Astrocyte (in vitro differentiated cells and primary cell): Measurements from ENCODE around the gene FYN. TPM values are rescaled to one million over a fixed set of nuclear protein-coding genes. Genes with fewer than 3 reads are reported as not detected.

Experiments
- DNase-seq: peaks from one replicate; pipeline ENCODE4 v3.0.0-alpha.2; 2010; ENCODE audit warnings: low read depth
- FAIRE-seq: peaks from 2 replicates; lab custom pipeline; 2011; peaks lifted over from hg19 to GRCh38; lab: Jason Lieb, UNC
- H2AFZ ChIP-seq: 2 replicates; pipeline ENCODE4 v1.6.0; 2012; ENCODE audit warnings: low read depth, low read length, inconsistent platforms
- H3K27ac ChIP-seq: 2 replicates; pipeline ENCODE4 v1.5.1; 2011; ENCODE audit warnings: low read depth, low read length, inconsistent platforms
- H3K27me3 ChIP-seq: 2 replicates; pipeline ENCODE4 v1.6.0; 2011; ENCODE audit warnings: low read length, inconsistent platforms; ENCODE audit not compliant: insufficient read depth
- H3K36me3 ChIP-seq: 2 replicates; pipeline ENCODE4 v1.5.1; 2011; ENCODE audit warnings: low read length, inconsistent platforms; ENCODE audit not compliant: insufficient read depth
- H3K4me1 ChIP-seq: 2 replicates; pipeline ENCODE4 v1.5.1; 2011; ENCODE audit warnings: low read length, inconsistent platforms; ENCODE audit not compliant: insufficient read depth
- H3K4me2 ChIP-seq: 2 replicates; pipeline ENCODE4 v1.6.0; 2012; ENCODE audit warnings: low read length, inconsistent platforms
- H3K4me3 ChIP-seq: 2 replicates; pipeline ENCODE4 v1.5.1; 2011; ENCODE audit warnings: low read depth, mild to moderate bottlenecking, low read length, inconsistent platforms; ENCODE audit not compliant: insufficient read depth
- H3K79me2 ChIP-seq: 2 replicates; pipeline ENCODE4 v1.6.0; 2012; ENCODE audit warnings: mild to moderate bottlenecking, low read length, inconsistent platforms; ENCODE audit not compliant: insufficient read depth
- H3K9ac ChIP-seq: 2 replicates; pipeline ENCODE4 v1.6.0; 2012; ENCODE audit warnings: mild to moderate bottlenecking, low read length, inconsistent platforms
- H3K9me3 ChIP-seq: 2 replicates; pipeline ENCODE4 v1.5.1; 2012; ENCODE audit warnings: low read depth, mild to moderate bottlenecking, low read length, inconsistent platforms; ENCODE audit not compliant: insufficient read depth
- H4K20me1 ChIP-seq: 2 replicates; pipeline ENCODE4 v1.6.0; 2012; ENCODE audit warnings: low read length, inconsistent platforms; ENCODE audit not compliant: insufficient read depth
- H3K27ac Mint-ChIP-seq: one replicate; pipeline ENCODE4 v1.8.0; 2021; ENCODE audit warnings: mild to moderate bottlenecking, mixed read lengths; ENCODE audit not compliant: unreplicated experiment
- H3K27me3 Mint-ChIP-seq: one replicate; pipeline ENCODE4 v1.8.0; 2021; ENCODE audit warnings: low read depth, mixed read lengths; ENCODE audit not compliant: unreplicated experiment
- H3K36me3 Mint-ChIP-seq: one replicate; pipeline ENCODE4 v1.8.0; 2021; ENCODE audit warnings: low read depth, mixed read lengths; ENCODE audit not compliant: unreplicated experiment
- H3K4me1 Mint-ChIP-seq: one replicate; pipeline ENCODE4 v1.8.0; 2021; ENCODE audit warnings: low read depth, mixed read lengths; ENCODE audit not compliant: unreplicated experiment
- H3K4me3 Mint-ChIP-seq: one replicate; pipeline ENCODE4 v1.8.0; 2021; ENCODE audit warnings: mild to moderate bottlenecking, moderate library complexity, mixed read lengths; ENCODE audit not compliant: unreplicated experiment
- H3K9me3 Mint-ChIP-seq: one replicate; pipeline ENCODE4 v1.8.0; 2021; ENCODE audit warnings: mild to moderate bottlenecking, mixed read lengths; ENCODE audit not compliant: unreplicated experiment
- EZH2 ChIP-seq: IDR thresholded peaks from 2 replicates; pipeline ENCODE4 v1.6.1; 2012; ENCODE audit warnings: mild to moderate bottlenecking, low read length, inconsistent platforms; ENCODE audit not compliant: insufficient read depth
- total RNA-seq: library from RNA; stranded (reverse); gene quantifications from 2 replicates; pipeline ENCODE4 v1.2.1, GENCODE V29; 2021
- TF ChIP-seq, protein P1 (sequence below): IDR thresholded peaks from 2 replicates; pipeline ENCODE4 v1.5.1; 2011; ENCODE audit warnings: low read depth, mild to moderate bottlenecking, inconsistent platforms, low read length, moderate library complexity; ENCODE audit not compliant: insufficient read depth

The FYN gene
- total RNA-seq, 1 donor from 2014 or later, result 167 TPM

- Mint-ChIP-seq H3K36me3 (peaks cover 16% of the 10 kb centered on the region), H3K27me3 (no peaks in the 10 kb centered on the region), H3K4me1 (no peaks in the 10 kb centered on the region), H3K27ac (no peak overlapping the region), H3K4me3 (no peak overlapping the region), H3K9me3 (no peaks in the 10 kb centered on the region)
- H3K4me1 ChIP-seq, result no peaks in the 10 kb centered on the region
- TF ChIP-seq, protein P1, sequence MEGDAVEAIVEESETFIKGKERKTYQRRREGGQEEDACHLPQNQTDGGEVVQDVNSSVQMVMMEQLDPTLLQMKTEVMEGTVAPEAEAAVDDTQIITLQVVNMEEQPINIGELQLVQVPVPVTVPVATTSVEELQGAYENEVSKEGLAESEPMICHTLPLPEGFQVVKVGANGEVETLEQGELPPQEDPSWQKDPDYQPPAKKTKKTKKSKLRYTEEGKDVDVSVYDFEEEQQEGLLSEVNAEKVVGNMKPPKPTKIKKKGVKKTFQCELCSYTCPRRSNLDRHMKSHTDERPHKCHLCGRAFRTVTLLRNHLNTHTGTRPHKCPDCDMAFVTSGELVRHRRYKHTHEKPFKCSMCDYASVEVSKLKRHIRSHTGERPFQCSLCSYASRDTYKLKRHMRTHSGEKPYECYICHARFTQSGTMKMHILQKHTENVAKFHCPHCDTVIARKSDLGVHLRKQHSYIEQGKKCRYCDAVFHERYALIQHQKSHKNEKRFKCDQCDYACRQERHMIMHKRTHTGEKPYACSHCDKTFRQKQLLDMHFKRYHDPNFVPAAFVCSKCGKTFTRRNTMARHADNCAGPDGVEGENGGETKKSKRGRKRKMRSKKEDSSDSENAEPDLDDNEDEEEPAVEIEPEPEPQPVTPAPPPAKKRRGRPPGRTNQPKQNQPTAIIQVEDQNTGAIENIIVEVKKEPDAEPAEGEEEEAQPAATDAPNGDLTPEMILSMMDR, result no peak
- TF ChIP-seq EZH2, result no peak
- no peak overlapping the region for H3K4me2 ChIP-seq
- no peak overlapping the region for H3K9ac ChIP-seq
- H3K27ac ChIP-seq, result no peak overlapping the region
- H2AFZ ChIP-seq, result no peak overlapping the region
- no peak for FAIRE-seq
- H3K79me2 ChIP-seq, result no peaks in the 10 kb centered on the region
- no peaks in the 10 kb centered on the region for H4K20me1 ChIP-seq
- H3K4me3 ChIP-seq, result no peak overlapping the region
- H3K9me3 ChIP-seq, result no peaks in the 10 kb centered on the region
- no peak for DNase-seq
- no peaks in the 10 kb centered on the region for H3K36me3 ChIP-seq
- H3K27me3 ChIP-seq, result no peaks in the 10 kb centered on the region
These were observed 227.2 kb downstream of the FYN start for GRCh38 chr6:111646034-111646433.

DNA sequence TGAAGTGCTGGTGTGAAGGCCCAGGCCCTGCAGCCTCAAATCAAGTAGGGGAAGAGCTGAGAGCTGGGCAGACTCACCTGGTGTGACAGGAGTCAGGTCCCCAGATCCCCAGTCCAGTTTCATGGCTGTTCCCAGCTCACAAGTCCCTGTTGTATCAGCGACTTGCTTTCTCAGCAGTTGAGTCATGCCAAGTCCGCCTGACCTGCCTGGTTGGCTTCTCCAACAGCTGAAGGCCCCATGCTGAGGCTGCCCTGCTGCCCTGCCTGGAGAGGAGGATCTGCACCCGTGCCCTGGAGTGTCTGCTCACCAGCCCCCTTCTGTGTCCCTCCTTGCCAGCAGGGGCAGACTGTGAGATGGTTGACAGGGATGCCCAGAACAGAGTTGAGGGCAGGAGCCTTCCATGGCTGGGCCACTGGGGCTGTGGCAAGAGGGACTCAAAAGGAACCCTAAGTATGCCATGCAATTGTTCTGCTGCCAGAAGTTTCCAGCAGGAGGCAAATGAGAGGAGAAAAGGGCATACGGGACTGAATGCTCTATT is 228.3 kb downstream of the FYN start:
- H3K27me3 Mint-ChIP-seq, result no peaks in the 10 kb centered on the region
- TF ChIP-seq, protein P1, result no peak
- TF ChIP-seq EZH2, result no peak
- H3K4me1 ChIP-seq, result no peaks in the 10 kb centered on the region
- H3K36me3 Mint-ChIP-seq, result peaks cover 11% of the 10 kb centered on the region
- H3K9ac ChIP-seq, result no peak overlapping the region
- DNase-seq (no peak), FAIRE-seq (no peak)
- H3K79me2 ChIP-seq, result no peaks in the 10 kb centered on the region
- no peak overlapping the region for H3K4me3 ChIP-seq
- no peak overlapping the region for H3K4me2 ChIP-seq
- no peaks in the 10 kb centered on the region for H4K20me1 ChIP-seq
- H3K27ac Mint-ChIP-seq, result no peak overlapping the region
- H3K36me3 ChIP-seq, result no peaks in the 10 kb centered on the region
- H2AFZ ChIP-seq, result no peak overlapping the region
- H3K9me3 ChIP-seq, result no peaks in the 10 kb centered on the region
- H3K4me3 Mint-ChIP-seq, result no peak overlapping the region
- H3K27me3 ChIP-seq, result no peaks in the 10 kb centered on the region
- no peaks in the 10 kb centered on the region for H3K9me3 Mint-ChIP-seq
- H3K27ac ChIP-seq, result no peak overlapping the region
- no peaks in the 10 kb centered on the region for H3K4me1 Mint-ChIP-seq

DNA sequence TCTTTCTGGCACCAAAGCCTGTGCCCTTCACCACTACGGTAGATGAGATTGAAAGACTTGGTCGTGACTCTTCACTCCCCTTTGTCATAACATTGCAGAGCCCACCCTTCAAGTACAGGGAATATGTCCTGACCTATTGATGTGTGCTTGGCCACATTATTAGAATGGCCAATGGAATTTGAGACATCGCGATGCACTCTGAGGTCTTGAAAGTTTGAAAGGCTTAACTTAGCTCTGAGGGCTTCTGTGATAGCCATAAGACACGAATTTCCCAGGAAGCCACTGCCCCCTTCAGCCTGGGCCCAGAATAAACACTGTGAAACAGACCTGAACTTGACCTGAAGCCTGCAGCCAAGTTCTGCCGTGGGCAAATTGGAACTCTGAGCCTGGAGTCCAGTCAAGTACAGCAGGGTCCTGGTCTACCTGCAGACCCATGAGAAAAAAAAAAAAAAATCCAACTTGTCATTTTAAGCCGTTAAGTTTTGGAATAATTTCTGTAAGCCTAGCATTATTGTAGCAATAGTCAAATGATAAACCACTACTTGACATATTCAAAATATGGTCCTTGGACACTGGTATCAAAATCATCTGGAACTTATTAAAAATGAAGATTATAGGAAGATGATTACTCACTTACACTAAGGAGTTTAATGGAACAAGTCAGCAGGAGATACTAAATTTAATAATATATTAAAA is 230.6 kb downstream of the FYN start:
- Histone ChIP-seq H3K4me1 (no peaks in the 10 kb centered on the region), H3K27me3 (no peaks in the 10 kb centered on the region), H3K4me2 (no peak overlapping the region), H3K9me3 (no peaks in the 10 kb centered on the region), H3K36me3 (no peaks in the 10 kb centered on the region), H3K27ac (no peak overlapping the region), H3K9ac (no peak overlapping the region), H4K20me1 (no peaks in the 10 kb centered on the region), H3K4me3 (no peak overlapping the region), H3K79me2 (no peaks in the 10 kb centered on the region), H2AFZ (peak overlapping the region; percentile 36)
- H3K9me3 Mint-ChIP-seq, result no peaks in the 10 kb centered on the region
- H3K36me3 Mint-ChIP-seq, result peaks cover 9% of the 10 kb centered on the region
- no peak for FAIRE-seq
- no peaks in the 10 kb centered on the region for H3K27me3 Mint-ChIP-seq
- H3K27ac Mint-ChIP-seq, result no peak overlapping the region
- DNase-seq, result peak; percentile 28
- H3K4me1 Mint-ChIP-seq, result no peaks in the 10 kb centered on the region
- H3K4me3 Mint-ChIP-seq, result no peak overlapping the region
- TF ChIP-seq, protein P1, result peak; percentile 29
- TF ChIP-seq EZH2, result no peak
